Endothelial cell of umbilical vein (primary cell): ENCODE results near the gene TTYH2. TPM values are rescaled to one million over a fixed set of nuclear protein-coding genes. Genes with fewer than 3 reads are reported as not detected.

Experiments
- BruUV-seq: library from RNA; stranded (reverse); fragments of 400-500 nt; replicated peaks from 2 replicates; lab custom pipeline; 2021; lab: Mats Ljungman, UMichigan
- CTCF ChIA-PET: fragments of 300-600, 350-600 bp; sonication (Branson Sonifier 250); formaldehyde crosslinking; loops from one replicate; lab custom pipeline; 2021; ENCODE audit warnings: antibody characterized with exemption, inconsistent platforms; lab: Charles Lee
- POLR2A ChIA-PET: fragments of 300-600, 350-600 bp; sonication (Branson Sonifier 250); formaldehyde crosslinking; loops from one replicate; lab custom pipeline; 2021; ENCODE audit warnings: antibody characterized with exemption, inconsistent platforms; lab: Charles Lee
- DNase-seq: peaks from one replicate; pipeline ENCODE4 v3.0.0-alpha.2; 2011; ENCODE audit warnings: low read depth, low spot score
- FAIRE-seq: peaks from 2 replicates; lab custom pipeline; 2011; peaks lifted over from hg19 to GRCh38; lab: Jason Lieb, UNC
- H2AFZ ChIP-seq: 2 replicates; pipeline ENCODE4 v1.6.0; 2012; ENCODE audit warnings: low read depth, low read length, control low read depth, inconsistent platforms
- H3K27ac ChIP-seq: 2 replicates; pipeline ENCODE4 v1.5.1; 2011; ENCODE audit warnings: low read depth, mild to moderate bottlenecking, control low read depth, low read length, moderate library complexity; ENCODE audit not compliant: insufficient read depth
- H3K27me3 ChIP-seq, 2 experiments: 2 replicates each; pipeline versions ENCODE4 v1.6.0 to v1.6.1; 2011; ENCODE audit warnings: low read length in 2 of 2, mixed read lengths in 1 of 2; ENCODE audit not compliant: control insufficient read depth in 2 of 2, insufficient read depth in 2 of 2
- H3K36me3 ChIP-seq, 2 experiments: 2 replicates in 1 of 2; 3 replicates in 1 of 2; pipeline ENCODE4 v1.5.1; 2011; ENCODE audit warnings: low read length in 2 of 2, mild to moderate bottlenecking in 1 of 2, moderate library complexity in 1 of 2; ENCODE audit not compliant: control insufficient read depth in 2 of 2, insufficient read depth in 2 of 2; ENCODE audit errors: extremely low read depth in 1 of 2
- H3K4me1 ChIP-seq: 3 replicates; pipeline ENCODE4 v1.5.1; 2011; ENCODE audit warnings: mild to moderate bottlenecking, low read length; ENCODE audit not compliant: control insufficient read depth, insufficient read depth; ENCODE audit errors: extremely low read depth
- H3K4me2 ChIP-seq: 2 replicates; pipeline ENCODE4 v1.6.1; 2011; ENCODE audit warnings: low read length, control low read depth, mixed read lengths; ENCODE audit not compliant: insufficient read depth
- H3K4me3 ChIP-seq, 3 experiments: fragments of 200-600 bp in 1 of 3; sonication (generic), shearing (Covaris generic) in 1 of 3; replicated peaks in 1 of 3; 2 replicates each; pipeline ENCODE4 v1.5.1; 2011 to 2016; ENCODE audit warnings: control low read depth in 3 of 3, low read length in 3 of 3, mild to moderate bottlenecking in 2 of 3, inconsistent platforms in 1 of 3, low read depth in 1 of 3, moderate library complexity in 1 of 3; ENCODE audit not compliant: insufficient read depth in 1 of 3
- H3K79me2 ChIP-seq: 2 replicates; pipeline ENCODE4 v1.6.0; 2012; ENCODE audit warnings: low read length, inconsistent platforms; ENCODE audit not compliant: control insufficient read depth, insufficient read depth
- H3K9ac ChIP-seq: replicated peaks from 2 replicates; pipeline ENCODE3; 2011; ENCODE audit warnings: low read length, control low read depth; ENCODE audit not compliant: insufficient read depth; ENCODE audit errors: extremely low read depth
- H3K9me1 ChIP-seq: replicated peaks from 3 replicates; pipeline ENCODE4 v1.6.0; 2011; ENCODE audit warnings: mild to moderate bottlenecking, low read length; ENCODE audit not compliant: control insufficient read depth, insufficient read depth; ENCODE audit errors: extremely low read depth
- H3K9me3 ChIP-seq: replicated peaks from 2 replicates; pipeline ENCODE4 v1.5.1; 2012; ENCODE audit warnings: low read length, inconsistent platforms; ENCODE audit not compliant: control insufficient read depth, insufficient read depth
- H4K20me1 ChIP-seq: replicated peaks from 2 replicates; pipeline ENCODE3; 2011; ENCODE audit warnings: mild to moderate bottlenecking, low read length; ENCODE audit not compliant: control insufficient read depth, insufficient read depth; ENCODE audit errors: extremely low read depth
- CTCF ChIP-seq, 2 donors: IDR thresholded peaks; 1 replicate in 1 of 2; 2 replicates in 1 of 2; pipeline ENCODE4 v1.5.1; 2011; ENCODE audit warnings: low read length in 2 of 2, mild to moderate bottlenecking in 2 of 2, moderate library complexity in 2 of 2, control low read depth in 1 of 2, inconsistent platforms in 1 of 2, low read depth in 1 of 2; ENCODE audit not compliant: insufficient read depth in 1 of 2; ENCODE audit errors: extremely low read depth in 1 of 2
- EZH2 ChIP-seq: IDR thresholded peaks from 2 replicates; pipeline ENCODE4 v1.6.1; 2012; ENCODE audit warnings: borderline replicate concordance, low read depth, mild to moderate bottlenecking, moderate library complexity, low read length, inconsistent platforms; ENCODE audit not compliant: severe bottlenecking
- FOS ChIP-seq: IDR thresholded peaks from 2 replicates; pipeline ENCODE4 v1.6.1; 2011; ENCODE audit warnings: mild to moderate bottlenecking, low read length, moderate library complexity, borderline replicate concordance; ENCODE audit not compliant: insufficient read depth
- GATA2 ChIP-seq: IDR thresholded peaks from 2 replicates; pipeline ENCODE4 v1.7.0; 2011; ENCODE audit warnings: low read depth, mild to moderate bottlenecking, moderate library complexity, mixed read lengths, low read length; ENCODE audit not compliant: insufficient read length, insufficient read depth
- JUN ChIP-seq: IDR thresholded peaks from 2 replicates; pipeline ENCODE4 v1.6.1; 2011; ENCODE audit warnings: borderline replicate concordance, low read depth; ENCODE audit not compliant: insufficient read length, insufficient read depth
- MYC ChIP-seq: IDR thresholded peaks from one replicate; pipeline ENCODE4 v1.6.1; 2011; ENCODE audit warnings: mild to moderate bottlenecking, low read depth, low read length
- POLR2A ChIP-seq: IDR thresholded peaks from 2 replicates; pipeline ENCODE4 v1.6.1; 2012; ENCODE audit warnings: low read depth, mild to moderate bottlenecking, control low read depth, low read length
- POLR2AphosphoS5 ChIP-seq: IDR thresholded peaks from 2 replicates; pipeline ENCODE4 v1.6.1; 2012; ENCODE audit warnings: low read depth, mild to moderate bottlenecking, control low read depth, low read length, moderate library complexity; ENCODE audit not compliant: insufficient read depth
- dilution Hi-C: fragments of 300-500 bp; cut with MboI; formaldehyde crosslinking; loops from one replicate; pipeline ENCODE4 v1.15.0; 2019; ENCODE audit warnings: low sequenced_read_pairs; ENCODE audit not compliant: extremely low pct_ligation_motif_present
- intact Hi-C: fragments of 100-400 bp; cut with micrococcal nuclease; formaldehyde crosslinking; loops from one replicate; pipeline ENCODE4 v1.10.0; 2022
- polyA plus RNA-seq, 4 experiments: library from polyadenylated mRNA; depleted of rRNA in 3 of 4; stranded (reverse) in 3 of 4; unstranded in 1 of 4; fragments of >200 nt; gene quantifications; 2 replicates each; pipeline versions ENCODE4 v1.2.1 to v1.2.3, GENCODE V29; 2011 to 2012; ENCODE audit warnings: missing spikeins in 1 of 4
- total RNA-seq: library from RNA; stranded (reverse); gene quantifications from 2 replicates; pipeline ENCODE4 v1.2.3, GENCODE V29; 2021
- TF ChIP-seq, protein P1 (sequence below): IDR thresholded peaks from 2 replicates; pipeline ENCODE4 v1.6.1; 2011; ENCODE audit not compliant: insufficient read depth, insufficient read length

Gene TTYH2
- total and polyA plus RNA-seq, 2 donors (not counting 3 experiments of a cell fraction or from before 2014, with no cell fraction given), result 0.75 to 2.0 TPM

DNA sequence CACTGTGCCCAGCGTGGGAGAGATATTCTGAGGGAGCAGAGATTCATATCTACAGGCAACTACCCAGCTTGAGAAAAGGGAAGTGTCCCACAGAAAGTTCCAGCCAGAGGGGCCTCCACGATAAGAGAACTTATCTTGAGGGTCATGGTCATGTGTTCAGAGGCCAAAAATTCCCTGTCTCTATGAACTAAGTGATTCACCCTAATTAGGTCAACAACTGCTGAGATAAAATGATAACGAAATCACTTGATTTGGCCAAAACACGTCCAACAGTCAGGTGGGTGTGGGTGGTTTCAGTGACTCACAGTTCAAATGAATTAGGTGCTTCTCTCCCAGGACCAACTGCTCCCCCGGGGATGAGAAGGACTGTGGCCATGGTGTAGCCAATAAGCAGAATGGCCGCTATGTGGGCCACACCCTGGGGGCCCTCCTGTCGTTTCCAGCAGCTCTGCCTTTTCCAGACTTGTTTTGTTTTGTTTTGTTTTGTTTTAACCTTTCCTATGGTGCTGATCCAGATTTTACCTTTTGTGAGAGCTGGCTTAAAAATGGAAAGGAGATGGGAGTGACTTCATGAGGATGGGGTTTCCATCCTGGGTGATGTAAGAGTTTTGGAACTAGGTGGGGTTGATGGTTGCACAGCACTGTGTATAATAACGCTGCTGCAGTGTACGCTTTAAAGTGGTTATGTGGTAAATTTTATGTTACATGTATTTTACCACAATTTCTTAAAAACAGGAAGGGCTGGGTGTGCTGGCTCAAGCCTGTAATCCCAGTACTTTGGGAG lies 69.4 kb downstream of the TTYH2 start:
- TF ChIP-seq CTCF (IDR thresholded peaks at IDR 0.05; ENCODE audit: extremely low read depth in 1 of 2, insufficient read depth in 1 of 2, low read depth in 1 of 2, low read length in 2 of 2) (no peak), EZH2 (no peak), POLR2AphosphoS5 (no peak), POLR2A (no peak), JUN (no peak), GATA2 (no peak), MYC (no peak), FOS (no peak)
- TF ChIP-seq, protein P1, sequence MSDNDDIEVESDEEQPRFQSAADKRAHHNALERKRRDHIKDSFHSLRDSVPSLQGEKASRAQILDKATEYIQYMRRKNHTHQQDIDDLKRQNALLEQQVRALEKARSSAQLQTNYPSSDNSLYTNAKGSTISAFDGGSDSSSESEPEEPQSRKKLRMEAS, result no peak
- dilution Hi-C loops (no loop called here), intact Hi-C loops (no loop called here)
- Histone ChIP-seq H3K27ac (no peak overlapping the region), H3K9ac (no peak overlapping the region), H3K4me2 (no peak overlapping the region), H3K4me1 (no peaks in the 10 kb centered on the region), H3K4me3 (no peak overlapping the region), H3K79me2 (no peaks in the 10 kb centered on the region), H4K20me1 (no peaks in the 10 kb centered on the region), H3K9me1 (no peaks in the 10 kb centered on the region), H2AFZ (no peak overlapping the region), H3K27me3 (no peaks in the 10 kb centered on the region), H3K9me3 (no peaks in the 10 kb centered on the region), H3K36me3 (no peaks in the 10 kb centered on the region)
- ChIA-PET POLR2A (no interaction called here), CTCF (interaction anchor here (1.2 to 2.2 kb wide), 2 partner anchors 13 to 16 kb away, joined by 5 to 6 read pairs; no protein-coding TSS in a partner anchor)
- no peak for DNase-seq
- no TSS peak for BruUV-seq
- FAIRE-seq, result no peak
